H1 (cell line): Measurements from ENCODE around the gene CHD2. TPM values are rescaled to one million over a fixed set of nuclear protein-coding genes. Genes with fewer than 3 reads are reported as not detected.

Experiments
- CHD7 ChIP-seq: fragments of 300-600 bp; sonication (generic); IDR thresholded peaks from 2 replicates; pipeline ENCODE4 v1.7.1; 2012; ENCODE audit warnings: low read length, moderate library complexity, mild to moderate bottlenecking, inconsistent platforms; ENCODE audit not compliant: insufficient replicate concordance
- MAX ChIP-seq: IDR thresholded peaks from 2 replicates; pipeline ENCODE4 v1.6.1; 2012; ENCODE audit warnings: inconsistent platforms
- TEAD4 ChIP-seq: IDR thresholded peaks from 2 replicates; pipeline ENCODE4 v1.6.1; 2012; ENCODE audit warnings: low read depth, low read length, inconsistent platforms, mixed read lengths
- polyA plus RNA-seq, 7 experiments: library from polyadenylated mRNA; depleted of rRNA in 3 of 7; stranded (reverse) in 5 of 7; unstranded in 2 of 7; fragments of >200 nt in 5 of 7; fragments of 200-250 nt in 2 of 7; gene quantifications; 1 replicate in 5 of 7; 2 replicates in 1 of 7; 4 replicates in 1 of 7; pipeline versions ENCODE4 v1.2.1 to v1.2.3, GENCODE V29; 2011 to 2013; ENCODE audit warnings: missing spikeins in 2 of 7, mixed read lengths in 2 of 7
- total RNA-seq: library from RNA; stranded (reverse); fragmentation: NEBNext Ultra II Directional; extraction: Animal tissue kit (Norgen Biotek cat#: 25700); gene quantifications from 2 replicates; pipeline ENCODE4 v1.2.1, GENCODE V29; 2021

Gene CHD2
- total and polyA plus RNA-seq, 2 of the 8 experiments (the other 6 are each of a cell fraction or from before 2014, with no cell fraction given) = 28.8 to 70.0 TPM

GRCh38 chr15:92914103-92914499 is 14.0 kb downstream of the CHD2 start (continued):
- TF ChIP-seq CHD7 = peak; percentile 73
- no peak for TF ChIP-seq TEAD4
- TF ChIP-seq MAX = no peak
